Activated T-cell treated with anti-CD3 and anti-CD28 coated beads, Interleukin-2, amount 50 U/mL, for 4 hours (primary cell): ENCODE measurements around the gene FBXW8. TPM values are rescaled to one million over a fixed set of nuclear protein-coding genes. Genes with fewer than 3 reads are reported as not detected.
"Not testable (repeated sequence)": the region's sequence is repeated elsewhere in the genome, so short reads cannot be mapped to it uniquely, and the experiment has no call there.

ENCODE experiments used
- ATAC-seq, 2 donors: fragments of 200-7000 bp; cut with Tn5 transposase; one replicate each; pipeline ENCODE4 v1.10.0; 2021
- DNase-seq: peaks from one replicate; pipeline ENCODE4 v3.0.0-alpha.2; 2020
- H3K27me3 Mint-ChIP-seq: one replicate; pipeline ENCODE4 v1.8.0; 2021; ENCODE audit warnings: low read depth, mixed read lengths
- H3K36me3 Mint-ChIP-seq: one replicate; pipeline ENCODE4 v1.8.0; 2022; ENCODE audit warnings: mixed read lengths; ENCODE audit not compliant: insufficient read depth
- H3K4me1 Mint-ChIP-seq: one replicate; pipeline ENCODE4 v1.8.0; 2021; ENCODE audit warnings: low read depth, mixed read lengths
- H3K4me3 Mint-ChIP-seq: one replicate; pipeline ENCODE4 v1.8.0; 2021; ENCODE audit warnings: mild to moderate bottlenecking, moderate library complexity, mixed read lengths
- H3K9me3 Mint-ChIP-seq: one replicate; pipeline ENCODE4 v1.8.0; 2021; ENCODE audit warnings: mixed read lengths
- total RNA-seq, 3 donors: library from RNA; stranded (reverse); gene quantifications; one replicate each; pipeline ENCODE4 v1.2.1, GENCODE V29; 2021

Gene FBXW8
- total RNA-seq, 3 donors from 2014 or later, result 5.6 to 8.3 (median 5.9) TPM

- no peaks in the 10 kb centered on the region for H3K4me1 Mint-ChIP-seq
- no peak overlapping the region for H3K4me3 Mint-ChIP-seq
- H3K36me3 Mint-ChIP-seq, result no peaks in the 10 kb centered on the region
- no peaks in the 10 kb centered on the region for H3K9me3 Mint-ChIP-seq
- DNase-seq, result no peak
- no peak for ATAC-seq
- no peaks in the 10 kb centered on the region for H3K27me3 Mint-ChIP-seq
These were observed 140.6 kb downstream of the FBXW8 start for GRCh38 chr12:117051380-117051779.

GRCh38 chr12:117052386-117053049 lies 141.8 kb downstream of the FBXW8 start:
- Mint-ChIP-seq H3K27me3 (no peaks in the 10 kb centered on the region), H3K9me3 (no peaks in the 10 kb centered on the region), H3K36me3 (no peaks in the 10 kb centered on the region), H3K4me3 (no peak overlapping the region), H3K4me1 (no peaks in the 10 kb centered on the region)
- no peak for ATAC-seq
- no peak for DNase-seq

DNA sequence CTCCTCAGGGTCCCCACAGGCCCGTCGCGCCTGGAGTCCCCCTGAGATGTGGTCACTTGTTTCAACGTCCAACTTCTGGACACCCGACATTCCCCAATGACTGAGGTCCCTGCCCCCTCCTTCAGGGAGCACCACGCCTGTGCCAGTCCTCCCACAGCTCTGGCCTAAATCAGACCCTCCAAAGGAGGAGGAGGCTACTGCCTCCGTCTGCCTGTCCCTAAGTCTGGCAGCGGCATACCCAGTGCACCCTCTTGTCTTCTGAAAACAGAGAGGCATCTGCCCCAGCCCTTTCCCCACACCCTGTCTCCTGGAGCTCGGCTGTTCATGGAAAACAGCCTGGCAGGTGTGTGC lies 142.3 kb downstream of the FBXW8 start:
- H3K4me1 Mint-ChIP-seq, result no peaks in the 10 kb centered on the region
- H3K27me3 Mint-ChIP-seq, result no peaks in the 10 kb centered on the region
- no peak for ATAC-seq
- H3K4me3 Mint-ChIP-seq, result no peak overlapping the region
- no peak for DNase-seq
- no peaks in the 10 kb centered on the region for H3K9me3 Mint-ChIP-seq
- no peaks in the 10 kb centered on the region for H3K36me3 Mint-ChIP-seq

DNA sequence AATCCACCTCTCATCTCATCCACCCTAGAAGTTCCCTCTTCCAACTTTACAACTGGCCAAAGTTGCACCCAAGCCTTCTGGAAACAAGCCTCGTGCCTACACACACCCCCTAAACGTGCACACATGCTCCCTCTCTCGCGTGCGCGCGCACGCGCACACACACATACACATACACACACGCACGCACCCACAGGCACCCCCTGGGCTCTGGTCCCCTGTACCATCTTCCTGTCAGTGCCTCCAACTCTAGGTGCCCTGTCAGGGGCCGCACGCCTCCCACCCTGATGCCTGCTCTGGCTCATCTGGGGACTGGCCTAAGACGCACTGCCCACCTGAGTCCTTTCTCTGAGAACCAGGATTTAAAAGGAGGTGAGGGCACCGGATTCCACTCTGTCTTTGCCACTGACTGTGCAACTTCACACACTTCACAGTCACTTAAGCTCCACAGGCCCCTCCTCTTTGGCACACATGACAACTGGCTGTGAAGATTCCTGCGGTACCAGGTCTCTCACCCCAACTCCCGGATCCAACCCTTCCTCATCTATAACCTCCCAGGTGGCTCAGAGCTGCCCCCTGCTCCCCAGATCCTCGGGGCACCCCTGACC lies 142.9 kb downstream of the FBXW8 start:
- Mint-ChIP-seq H3K4me1 (no peaks in the 10 kb centered on the region), H3K27me3 (no peaks in the 10 kb centered on the region)

GRCh38 chr12:117054279-117054678 lies 143.5 kb downstream of the FBXW8 start:
- H3K4me1 Mint-ChIP-seq, result no peaks in the 10 kb centered on the region
- H3K4me3 Mint-ChIP-seq, result no peak overlapping the region
- no peaks in the 10 kb centered on the region for H3K36me3 Mint-ChIP-seq
- no peak for DNase-seq
- no peaks in the 10 kb centered on the region for H3K27me3 Mint-ChIP-seq
- H3K9me3 Mint-ChIP-seq, result no peaks in the 10 kb centered on the region
- no peak for ATAC-seq

More for the DNA sequence above, 142.9 kb downstream of the FBXW8 start:
- Mint-ChIP-seq H3K4me3 (no peak overlapping the region), H3K9me3 (no peaks in the 10 kb centered on the region), H3K36me3 (no peaks in the 10 kb centered on the region)
- ATAC-seq, result no peak
- DNase-seq, result no peak

DNA sequence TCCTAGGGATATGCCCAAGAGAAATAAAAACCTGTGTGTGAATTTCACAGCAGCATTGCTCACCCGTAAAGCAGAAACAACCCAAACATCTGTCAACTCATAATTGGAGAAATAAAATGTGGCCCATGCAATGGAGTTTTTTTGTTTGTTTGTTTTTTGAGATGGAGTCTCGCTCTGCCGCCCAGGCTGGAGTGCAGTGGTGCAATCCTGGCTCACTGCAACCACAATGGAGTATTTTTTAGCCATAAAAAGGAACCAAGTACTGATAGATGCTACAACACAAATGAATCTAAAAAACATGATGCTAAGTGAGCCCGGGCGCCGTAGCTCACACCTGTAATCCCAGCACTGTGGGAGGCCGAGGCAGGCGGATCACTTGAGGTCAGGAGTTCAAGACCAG lies 146.9 kb downstream of the FBXW8 start:
- H3K9me3 Mint-ChIP-seq, H3K4me1 Mint-ChIP-seq, DNase-seq, H3K4me3 Mint-ChIP-seq, H3K27me3 Mint-ChIP-seq, H3K36me3 Mint-ChIP-seq, ATAC-seq: not testable (repeated sequence)

GRCh38 chr12:117058442-117059072 lies 147.8 kb downstream of the FBXW8 start:
- no peak overlapping the region for H3K4me3 Mint-ChIP-seq
- DNase-seq, result no peak
- H3K36me3 Mint-ChIP-seq, result no peaks in the 10 kb centered on the region
- ATAC-seq, result no peak
- peaks cover 13% of the 10 kb centered on the region for H3K4me1 Mint-ChIP-seq
- no peaks in the 10 kb centered on the region for H3K9me3 Mint-ChIP-seq
- no peaks in the 10 kb centered on the region for H3K27me3 Mint-ChIP-seq

DNA sequence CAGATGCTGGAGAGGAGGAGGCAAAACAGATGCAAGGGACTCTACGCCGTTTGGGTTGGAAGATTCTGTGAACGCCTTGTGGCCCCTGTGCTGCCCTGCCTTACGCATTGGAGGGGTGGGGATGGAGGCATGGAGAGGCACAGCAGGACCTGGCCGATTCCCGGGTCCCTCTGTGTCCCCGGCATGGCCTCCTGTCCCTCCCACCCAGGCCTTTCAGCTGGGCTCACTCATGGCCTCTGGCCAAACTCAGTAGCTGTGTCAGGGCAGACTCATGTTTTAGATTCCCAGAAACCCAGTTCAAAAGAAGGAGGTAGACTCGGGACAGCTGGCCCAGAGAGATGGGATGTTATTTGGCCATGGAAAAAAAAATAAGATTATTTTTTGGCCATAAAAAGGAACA lies 148.4 kb downstream of the FBXW8 start:
- Mint-ChIP-seq H3K36me3 (no peaks in the 10 kb centered on the region), H3K9me3 (no peaks in the 10 kb centered on the region), H3K4me1 (peaks cover 18% of the 10 kb centered on the region), H3K27me3 (no peaks in the 10 kb centered on the region), H3K4me3 (no peak overlapping the region)
- DNase-seq, result no peak
- ATAC-seq, result no peak

GRCh38 chr12:117060246-117060928 lies 149.6 kb downstream of the FBXW8 start:
- Mint-ChIP-seq H3K9me3 (no peaks in the 10 kb centered on the region), H3K4me3 (no peak overlapping the region), H3K36me3 (no peaks in the 10 kb centered on the region), H3K27me3 (no peaks in the 10 kb centered on the region), H3K4me1 (peaks cover 26% of the 10 kb centered on the region)
- DNase-seq, result no peak
- no peak for ATAC-seq

- Mint-ChIP-seq H3K36me3 (no peaks in the 10 kb centered on the region), H3K27me3 (no peaks in the 10 kb centered on the region), H3K4me1 (peaks cover 26% of the 10 kb centered on the region), H3K4me3 (no peak overlapping the region), H3K9me3 (no peaks in the 10 kb centered on the region)
- no peak for DNase-seq
- ATAC-seq, result no peak
These were observed 150.2 kb downstream of the FBXW8 start for GRCh38 chr12:117060929-117061305.

DNA sequence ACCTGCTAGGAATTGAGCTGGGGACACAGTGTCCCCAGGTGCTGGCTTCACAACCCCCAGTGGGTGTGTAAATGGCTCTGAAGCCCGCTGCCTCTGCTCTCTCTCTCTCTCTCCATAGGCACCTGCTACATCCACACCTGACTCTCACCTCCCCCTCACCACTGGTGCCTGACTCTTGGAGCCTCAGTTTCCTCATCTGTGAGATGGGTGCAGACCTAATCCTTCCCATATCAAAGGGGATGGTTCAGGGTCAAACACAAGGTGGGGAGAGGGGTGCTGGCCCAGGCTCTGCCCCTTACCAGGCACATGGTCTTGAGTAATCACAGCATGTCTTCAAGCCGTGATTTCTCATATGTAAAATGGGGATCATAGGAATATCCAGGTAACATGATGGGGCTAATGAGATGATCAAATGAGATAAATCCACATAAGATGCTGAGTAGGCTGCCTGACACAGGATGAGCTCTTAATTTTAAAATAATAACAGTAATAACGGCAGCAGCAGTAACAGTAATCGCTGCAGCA lies 150.9 kb downstream of the FBXW8 start:
- DNase-seq (no peak), ATAC-seq (no peak)
- no peaks in the 10 kb centered on the region for H3K9me3 Mint-ChIP-seq
- H3K27me3 Mint-ChIP-seq, result no peaks in the 10 kb centered on the region
- H3K36me3 Mint-ChIP-seq, result no peaks in the 10 kb centered on the region
- peaks cover 28% of the 10 kb centered on the region for H3K4me1 Mint-ChIP-seq
- no peak overlapping the region for H3K4me3 Mint-ChIP-seq

GRCh38 chr12:117063162-117063911 lies 152.6 kb downstream of the FBXW8 start:
- Mint-ChIP-seq H3K4me1 (peaks cover 29% of the 10 kb centered on the region), H3K4me3 (peak overlapping the region; percentile 37), H3K27me3 (no peaks in the 10 kb centered on the region), H3K9me3 (no peaks in the 10 kb centered on the region), H3K36me3 (no peaks in the 10 kb centered on the region)
- no peak for DNase-seq
- peak; percentile 56 to 71 for ATAC-seq

DNA sequence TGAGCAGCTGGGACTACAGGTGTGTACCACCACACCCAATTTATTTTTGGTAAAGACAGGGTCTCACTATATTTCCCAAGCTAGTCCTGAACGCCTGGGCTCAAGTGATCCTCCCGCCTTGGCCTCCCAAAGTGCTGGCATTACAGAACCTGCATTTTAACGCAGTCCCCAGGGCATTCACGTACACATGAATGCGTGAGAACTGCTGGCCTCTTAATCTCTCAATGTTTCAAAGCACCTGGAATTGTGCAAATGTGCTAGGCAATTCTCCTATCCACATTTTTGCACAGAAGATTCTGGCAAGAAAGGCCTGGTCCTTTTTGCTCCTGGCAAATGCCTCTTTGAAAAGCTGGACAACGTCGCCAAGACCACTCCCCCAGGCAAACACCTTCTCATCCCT lies 153.3 kb downstream of the FBXW8 start:
- ATAC-seq (no peak), DNase-seq (no peak)
- no peaks in the 10 kb centered on the region for H3K36me3 Mint-ChIP-seq
- H3K4me3 Mint-ChIP-seq, result no peak overlapping the region
- no peaks in the 10 kb centered on the region for H3K9me3 Mint-ChIP-seq
- H3K27me3 Mint-ChIP-seq, result no peaks in the 10 kb centered on the region
- H3K4me1 Mint-ChIP-seq, result peaks cover 29% of the 10 kb centered on the region

GRCh38 chr12:117064596-117064995 lies 153.8 kb downstream of the FBXW8 start:
- no peak overlapping the region for H3K4me3 Mint-ChIP-seq
- ATAC-seq (no peak), DNase-seq (no peak)
- H3K9me3 Mint-ChIP-seq, result no peaks in the 10 kb centered on the region
- H3K27me3 Mint-ChIP-seq, result no peaks in the 10 kb centered on the region
- peaks cover 29% of the 10 kb centered on the region for H3K4me1 Mint-ChIP-seq
- H3K36me3 Mint-ChIP-seq, result no peaks in the 10 kb centered on the region
